Bronchial epithelial cell (primary cell): ENCODE results near the gene SNX18. TPM values are rescaled to one million over a fixed set of nuclear protein-coding genes. Genes with fewer than 3 reads are reported as not detected.

Source experiments
- DNase-seq: peaks from one replicate; pipeline ENCODE4 v3.0.0-alpha.2; 2010; ENCODE audit warnings: low read depth
- FAIRE-seq: peaks from 2 replicates; lab custom pipeline; 2011; peaks lifted over from hg19 to GRCh38; lab: Jason Lieb, UNC
- H3K27me3 ChIP-seq: 2 replicates; pipeline ENCODE4 v1.5.1; 2011; ENCODE audit warnings: low read length; ENCODE audit not compliant: control insufficient read depth, insufficient read depth
- H3K36me3 ChIP-seq: 2 replicates; pipeline ENCODE4 v1.5.1; 2011; ENCODE audit warnings: low read length; ENCODE audit not compliant: control insufficient read depth, insufficient read depth
- H3K4me3 ChIP-seq: 2 replicates; pipeline ENCODE4 v1.5.1; 2011; ENCODE audit warnings: mild to moderate bottlenecking, low read depth, low read length, control low read depth
- CTCF ChIP-seq: IDR thresholded peaks from 2 replicates; pipeline ENCODE4 v1.5.1; 2011; ENCODE audit warnings: mild to moderate bottlenecking, moderate library complexity, low read length, control low read depth, inconsistent platforms; ENCODE audit not compliant: insufficient read depth, severe bottlenecking
- total RNA-seq: library from RNA; depleted of rRNA; stranded (reverse); fragments of >200 nt; gene quantifications from 2 replicates; pipeline ENCODE4 v1.2.1, GENCODE V29; 2014

Gene SNX18
- total RNA-seq, 1 donor from 2014 or later: 25.8 TPM

- no peaks in the 10 kb centered on the region for H3K27me3 ChIP-seq
- TF ChIP-seq CTCF: no peak
- H3K36me3 ChIP-seq: no peaks in the 10 kb centered on the region
- H3K4me3 ChIP-seq: no peak overlapping the region
- DNase-seq: no peak
- no peak for FAIRE-seq
Measured at GRCh38 chr5:54556141-54556540, 38.6 kb downstream of the SNX18 start.

- Histone ChIP-seq H3K4me3 (no peak overlapping the region), H3K36me3 (no peaks in the 10 kb centered on the region), H3K27me3 (no peaks in the 10 kb centered on the region)
- TF ChIP-seq CTCF: no peak
- DNase-seq (peak; percentile 26), FAIRE-seq (no peak)
Measured at GRCh38 chr5:54558362-54558761, 40.8 kb downstream of the SNX18 start.

GRCh38 chr5:54561651-54562050 is 44.1 kb downstream of the SNX18 start:
- H3K36me3 ChIP-seq: no peaks in the 10 kb centered on the region
- DNase-seq (no peak), FAIRE-seq (no peak)
- no peak for TF ChIP-seq CTCF
- H3K4me3 ChIP-seq: no peak overlapping the region
- H3K27me3 ChIP-seq: no peaks in the 10 kb centered on the region

GRCh38 chr5:54563083-54563761 is 45.7 kb downstream of the SNX18 start:
- Histone ChIP-seq H3K4me3 (no peak overlapping the region), H3K36me3 (no peaks in the 10 kb centered on the region), H3K27me3 (no peaks in the 10 kb centered on the region)
- DNase-seq (peak; percentile 75), FAIRE-seq (no peak)
- no peak for TF ChIP-seq CTCF

GRCh38 chr5:54567996-54568395 is 50.4 kb downstream of the SNX18 start:
- no peak for TF ChIP-seq CTCF
- Histone ChIP-seq H3K4me3 (no peak overlapping the region), H3K36me3 (no peaks in the 10 kb centered on the region), H3K27me3 (no peaks in the 10 kb centered on the region)
- DNase-seq: no peak
- no peak for FAIRE-seq

- H3K4me3 ChIP-seq: no peak overlapping the region
- DNase-seq: peak; percentile 33
- no peaks in the 10 kb centered on the region for H3K27me3 ChIP-seq
- no peaks in the 10 kb centered on the region for H3K36me3 ChIP-seq
- no peak for TF ChIP-seq CTCF
- no peak for FAIRE-seq
Measured at GRCh38 chr5:54570916-54571315, 53.4 kb downstream of the SNX18 start.
